Bronchial epithelial cell (primary cell): Measurements from ENCODE around the gene PLCXD1. TPM values are rescaled to one million over a fixed set of nuclear protein-coding genes. Genes with fewer than 3 reads are reported as not detected.
"Not testable (repeated sequence)": the region's sequence is repeated elsewhere in the genome, so short reads cannot be mapped to it uniquely, and the experiment has no call there.

Experiments
- DNase-seq: peaks from one replicate; pipeline ENCODE4 v3.0.0-alpha.2; 2010; ENCODE audit warnings: low read depth
- FAIRE-seq: peaks from 2 replicates; lab custom pipeline; 2011; peaks lifted over from hg19 to GRCh38; lab: Jason Lieb, UNC
- H3K27me3 ChIP-seq: 2 replicates; pipeline ENCODE4 v1.5.1; 2011; ENCODE audit warnings: low read length; ENCODE audit not compliant: control insufficient read depth, insufficient read depth
- H3K36me3 ChIP-seq: 2 replicates; pipeline ENCODE4 v1.5.1; 2011; ENCODE audit warnings: low read length; ENCODE audit not compliant: control insufficient read depth, insufficient read depth
- H3K4me3 ChIP-seq: 2 replicates; pipeline ENCODE4 v1.5.1; 2011; ENCODE audit warnings: mild to moderate bottlenecking, low read depth, low read length, control low read depth
- CTCF ChIP-seq: IDR thresholded peaks from 2 replicates; pipeline ENCODE4 v1.5.1; 2011; ENCODE audit warnings: mild to moderate bottlenecking, moderate library complexity, low read length, control low read depth, inconsistent platforms; ENCODE audit not compliant: insufficient read depth, severe bottlenecking
- total RNA-seq: library from RNA; depleted of rRNA; stranded (reverse); fragments of >200 nt; gene quantifications from 2 replicates; pipeline ENCODE4 v1.2.1, GENCODE V29; 2014

Gene PLCXD1
- total RNA-seq, 1 donor from 2014 or later: 3.9 TPM

- no peak for FAIRE-seq
- no peak for DNase-seq
- TF ChIP-seq CTCF: no peak
- no peak overlapping the region for H3K4me3 ChIP-seq
- H3K36me3 ChIP-seq: peaks cover 20% of the 10 kb centered on the region
- no peaks in the 10 kb centered on the region for H3K27me3 ChIP-seq
Observed at GRCh38 chrX:291411-291901, 10.3 kb downstream of the PLCXD1 start.

- peaks cover 20% of the 10 kb centered on the region for H3K36me3 ChIP-seq
- FAIRE-seq (no peak), DNase-seq (no peak)
- TF ChIP-seq CTCF: no peak
- no peaks in the 10 kb centered on the region for H3K27me3 ChIP-seq
- no peak overlapping the region for H3K4me3 ChIP-seq
Observed at GRCh38 chrX:292900-293897, 12.0 kb downstream of the PLCXD1 start.

GRCh38 chrX:295136-295535, 14.0 kb downstream of the PLCXD1 start:
- no peak for TF ChIP-seq CTCF
- Histone ChIP-seq H3K27me3 (no peaks in the 10 kb centered on the region), H3K4me3 (no peak overlapping the region), H3K36me3 (peaks cover 16% of the 10 kb centered on the region)
- FAIRE-seq: no peak
- no peak for DNase-seq

GRCh38 chrX:298993-299392, 17.8 kb downstream of the PLCXD1 start:
- Histone ChIP-seq H3K36me3 (peaks cover 7% of the 10 kb centered on the region), H3K27me3 (no peaks in the 10 kb centered on the region), H3K4me3 (no peak overlapping the region)
- DNase-seq (no peak), FAIRE-seq (no peak)
- TF ChIP-seq CTCF: no peak

- DNase-seq (no peak), FAIRE-seq (no peak)
- no peaks in the 10 kb centered on the region for H3K27me3 ChIP-seq
- peaks cover 7% of the 10 kb centered on the region for H3K36me3 ChIP-seq
- no peak for TF ChIP-seq CTCF
- no peak overlapping the region for H3K4me3 ChIP-seq
Observed at GRCh38 chrX:300334-300733, 19.2 kb downstream of the PLCXD1 start.

GRCh38 chrX:302975-303374, 21.8 kb downstream of the PLCXD1 start:
- Histone ChIP-seq H3K27me3 (no peaks in the 10 kb centered on the region), H3K4me3 (no peak overlapping the region), H3K36me3 (peaks cover 17% of the 10 kb centered on the region)
- TF ChIP-seq CTCF: no peak
- FAIRE-seq (no peak), DNase-seq (no peak)

- not testable (repeated sequence) for H3K4me3 ChIP-seq, H3K27me3 ChIP-seq, FAIRE-seq, DNase-seq
- H3K36me3 ChIP-seq: peaks cover 21% of the 10 kb centered on the region
Observed at GRCh38 chrX:305781-306613, 24.8 kb downstream of the PLCXD1 start.
